Activated CD4-positive, CD25-positive, alpha-beta regulatory T cell (primary cell): Measurements from ENCODE around the gene APAF1.
"Not testable (repeated sequence)": the region's sequence is repeated elsewhere in the genome, so short reads cannot be mapped to it uniquely, and the experiment has no call there.

Source experiments
- DNase-seq, 4 experiments: peaks; one replicate each; lab custom pipeline; 2025; lab: John Stamatoyannopoulos, UW

APAF1 gene, protein sequence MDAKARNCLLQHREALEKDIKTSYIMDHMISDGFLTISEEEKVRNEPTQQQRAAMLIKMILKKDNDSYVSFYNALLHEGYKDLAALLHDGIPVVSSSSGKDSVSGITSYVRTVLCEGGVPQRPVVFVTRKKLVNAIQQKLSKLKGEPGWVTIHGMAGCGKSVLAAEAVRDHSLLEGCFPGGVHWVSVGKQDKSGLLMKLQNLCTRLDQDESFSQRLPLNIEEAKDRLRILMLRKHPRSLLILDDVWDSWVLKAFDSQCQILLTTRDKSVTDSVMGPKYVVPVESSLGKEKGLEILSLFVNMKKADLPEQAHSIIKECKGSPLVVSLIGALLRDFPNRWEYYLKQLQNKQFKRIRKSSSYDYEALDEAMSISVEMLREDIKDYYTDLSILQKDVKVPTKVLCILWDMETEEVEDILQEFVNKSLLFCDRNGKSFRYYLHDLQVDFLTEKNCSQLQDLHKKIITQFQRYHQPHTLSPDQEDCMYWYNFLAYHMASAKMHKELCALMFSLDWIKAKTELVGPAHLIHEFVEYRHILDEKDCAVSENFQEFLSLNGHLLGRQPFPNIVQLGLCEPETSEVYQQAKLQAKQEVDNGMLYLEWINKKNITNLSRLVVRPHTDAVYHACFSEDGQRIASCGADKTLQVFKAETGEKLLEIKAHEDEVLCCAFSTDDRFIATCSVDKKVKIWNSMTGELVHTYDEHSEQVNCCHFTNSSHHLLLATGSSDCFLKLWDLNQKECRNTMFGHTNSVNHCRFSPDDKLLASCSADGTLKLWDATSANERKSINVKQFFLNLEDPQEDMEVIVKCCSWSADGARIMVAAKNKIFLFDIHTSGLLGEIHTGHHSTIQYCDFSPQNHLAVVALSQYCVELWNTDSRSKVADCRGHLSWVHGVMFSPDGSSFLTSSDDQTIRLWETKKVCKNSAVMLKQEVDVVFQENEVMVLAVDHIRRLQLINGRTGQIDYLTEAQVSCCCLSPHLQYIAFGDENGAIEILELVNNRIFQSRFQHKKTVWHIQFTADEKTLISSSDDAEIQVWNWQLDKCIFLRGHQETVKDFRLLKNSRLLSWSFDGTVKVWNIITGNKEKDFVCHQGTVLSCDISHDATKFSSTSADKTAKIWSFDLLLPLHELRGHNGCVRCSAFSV (N-terminal part only)

DNA sequence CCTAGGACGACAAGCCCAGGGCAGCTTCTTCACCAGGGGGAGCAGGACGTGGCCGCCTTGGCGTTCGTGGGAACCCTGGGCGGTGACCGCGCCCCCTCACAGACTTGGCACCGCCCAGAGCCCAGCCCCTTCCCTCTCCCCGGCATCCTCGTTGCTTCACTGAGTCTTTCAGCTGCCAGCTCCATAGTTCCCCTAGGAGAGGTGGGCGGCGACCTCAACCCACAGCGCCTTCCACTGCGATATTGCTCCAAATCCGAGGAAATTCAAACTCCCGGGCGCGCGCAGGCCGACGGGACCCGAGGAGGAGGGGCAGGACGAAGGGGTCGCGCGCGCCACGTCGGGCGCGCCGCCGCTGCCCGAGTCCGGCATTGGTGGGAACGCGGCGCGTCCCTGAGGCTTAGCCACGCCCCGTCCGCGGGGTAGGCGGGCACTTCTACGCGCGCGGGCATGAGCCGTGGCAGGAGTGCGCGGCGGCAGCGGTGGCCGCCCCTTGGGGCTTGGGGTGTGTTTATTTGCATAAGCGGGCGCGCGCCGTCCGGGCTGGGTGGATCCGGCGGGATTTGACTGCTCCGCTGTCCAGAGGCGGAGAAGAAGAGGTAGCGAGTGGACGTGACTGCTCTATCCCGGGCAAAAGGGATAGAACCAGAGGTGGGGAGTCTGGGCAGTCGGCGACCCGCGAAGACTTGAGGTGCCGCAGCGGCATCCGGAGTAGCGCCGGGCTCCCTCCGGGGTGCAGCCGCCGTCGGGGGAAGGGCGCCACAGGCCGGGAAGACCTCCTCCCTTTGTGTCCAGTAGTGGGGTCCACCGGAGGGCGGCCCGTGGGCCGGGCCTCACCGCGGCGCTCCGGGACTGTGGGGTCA lies at the start of gene APAF1, which contains the start of gene IKBIP:
TSS of gene APAF1 (plus strand) at position 579 of the 860 bp plus-strand sequence. CDS start 3,070 bp downstream, outside the sequence.
TSS of gene IKBIP (minus strand) at position 77 of the 860 bp plus-strand sequence. CDS start 87 bp downstream, outside the sequence.
- DNase-seq: peak; percentile 92 to 97 (median 96)

DNA sequence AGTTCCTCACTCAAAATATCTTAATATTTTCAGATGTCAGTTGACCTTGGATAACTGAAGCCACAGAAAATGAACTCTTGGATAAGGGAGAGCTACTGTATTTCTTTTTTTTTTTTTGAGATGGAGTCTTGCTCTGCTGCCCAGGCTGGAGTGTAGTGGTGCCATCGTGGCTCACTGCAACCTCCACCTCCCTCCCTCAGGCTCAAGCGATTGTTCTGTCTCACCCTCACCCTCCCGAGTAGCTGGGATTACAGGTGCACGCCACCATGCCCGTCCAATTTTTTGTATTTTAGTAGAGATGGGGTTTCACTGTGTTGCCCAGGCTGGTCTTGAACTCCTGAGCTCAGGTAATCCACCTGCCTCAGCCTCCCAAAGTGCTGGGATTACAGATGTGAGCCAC lies 47.8 kb upstream of the APAF1 start:
- not testable (repeated sequence) for DNase-seq

DNA sequence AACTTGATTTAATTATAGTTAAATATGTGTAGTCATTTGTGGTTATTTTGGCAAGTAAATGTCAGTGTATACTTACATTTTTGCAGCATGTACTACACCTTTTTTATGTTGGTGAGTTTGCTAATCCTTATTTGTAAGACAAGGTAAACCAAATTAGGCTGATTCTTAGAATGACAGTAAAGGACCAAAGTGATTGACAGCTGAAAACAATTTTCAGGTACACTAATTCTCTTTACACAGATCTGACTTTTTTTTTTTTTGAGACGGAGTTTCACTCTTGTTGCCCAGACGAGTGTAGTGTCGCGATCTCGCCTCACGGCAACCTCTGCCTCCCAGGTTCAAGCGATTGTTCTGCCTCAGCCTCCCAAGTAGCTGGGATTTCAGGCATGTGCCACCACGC lies 43.2 kb upstream of the APAF1 start:
- no peak for DNase-seq

DNA sequence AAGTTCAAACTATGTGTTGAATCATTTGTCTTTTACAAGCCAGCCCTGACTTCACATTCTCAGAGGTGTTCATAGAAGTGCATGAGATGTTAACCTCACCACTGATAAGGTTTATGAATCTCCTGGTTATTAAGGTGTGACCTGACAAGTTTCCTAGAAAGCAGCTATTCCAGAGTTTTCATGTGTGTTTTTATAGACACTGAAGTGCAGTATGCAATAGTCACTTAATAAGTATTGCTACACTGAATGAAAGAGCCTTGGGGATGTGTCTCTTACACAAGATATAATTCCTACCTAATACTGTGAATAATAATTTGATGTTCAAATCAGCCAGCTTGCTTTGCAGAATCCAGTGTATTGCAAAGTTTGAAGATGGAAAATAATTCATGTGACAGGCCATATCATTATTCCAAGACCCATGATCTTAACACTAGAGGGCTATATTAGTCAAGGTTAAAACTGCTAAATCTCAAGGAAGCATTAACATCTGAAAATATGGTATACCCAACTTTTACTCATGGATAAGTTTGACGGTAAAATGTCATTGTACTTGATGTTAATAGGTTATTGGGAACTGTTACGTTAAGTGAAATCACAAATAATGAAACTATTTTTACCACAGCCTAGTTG lies 38.6 kb upstream of the APAF1 start:
- DNase-seq: no peak

DNA sequence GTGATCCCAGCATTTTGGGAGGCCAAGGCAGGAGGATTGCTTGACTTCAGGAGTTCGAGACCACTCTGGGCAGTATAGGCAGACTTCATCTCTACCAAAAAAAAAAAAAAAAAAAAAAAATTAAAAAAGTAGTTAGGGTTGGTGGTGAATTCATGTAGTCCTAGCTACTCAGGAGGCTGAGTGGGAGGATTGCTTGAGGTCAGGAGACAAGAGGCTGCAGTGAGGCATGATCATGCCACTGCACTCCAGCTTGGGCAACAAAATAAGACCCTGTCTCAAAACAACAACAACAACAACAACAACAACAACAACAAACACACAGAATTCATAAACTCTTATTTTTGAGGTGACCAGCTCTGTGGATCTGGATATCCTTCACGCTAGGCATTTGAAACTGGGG lies 34.5 kb upstream of the APAF1 start:
- no peak for DNase-seq

DNA sequence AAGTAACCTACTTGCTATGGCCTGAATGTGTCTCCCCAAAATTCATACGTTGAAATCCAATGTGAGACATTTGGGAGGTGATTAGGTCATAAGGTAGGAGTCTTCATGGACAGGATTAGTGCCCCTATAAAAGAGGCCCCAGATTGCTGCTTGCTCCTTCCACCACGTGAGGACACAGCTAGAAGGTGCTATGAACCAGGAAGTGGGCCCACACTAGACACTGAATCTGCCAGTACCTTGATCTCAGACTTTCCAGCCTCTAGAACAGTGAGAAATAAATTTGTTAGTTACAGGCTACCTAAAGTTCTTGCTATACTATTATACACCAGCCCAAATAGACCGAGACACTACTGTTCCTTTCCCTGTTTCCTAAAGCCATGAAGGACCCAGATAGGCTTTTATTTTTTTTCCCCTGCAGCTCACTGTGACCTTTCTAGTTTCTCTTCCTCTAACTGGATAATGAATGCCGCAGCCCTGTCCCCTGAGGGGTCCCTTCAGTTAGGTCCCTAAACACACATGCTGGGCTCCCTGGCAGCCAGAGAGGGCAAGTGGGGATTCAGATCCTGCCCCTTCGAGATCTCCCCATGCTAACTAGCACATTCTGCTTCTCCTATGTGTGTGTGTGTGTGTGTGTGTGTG lies 32.3 kb upstream of the APAF1 start:
- DNase-seq: no peak

DNA sequence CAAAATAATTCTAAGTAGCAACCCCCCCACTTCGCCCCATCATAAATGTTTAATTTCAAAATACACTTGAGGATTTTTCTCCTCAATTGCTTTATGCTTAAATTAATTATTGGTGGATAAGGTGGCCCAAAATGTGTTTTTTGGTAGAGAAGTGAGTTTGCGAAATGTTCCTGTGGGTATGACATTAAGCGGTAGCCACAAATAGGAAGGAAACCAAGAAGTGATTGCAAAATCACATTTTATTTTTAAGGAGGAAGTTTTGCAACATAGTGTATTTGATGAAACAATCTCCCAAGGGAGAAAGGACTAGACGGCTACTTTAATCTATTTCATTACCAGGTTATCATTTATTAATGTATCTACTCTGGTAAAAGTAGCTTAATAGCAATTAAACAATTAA lies 26.1 kb upstream of the APAF1 start:
- DNase-seq: no peak

DNA sequence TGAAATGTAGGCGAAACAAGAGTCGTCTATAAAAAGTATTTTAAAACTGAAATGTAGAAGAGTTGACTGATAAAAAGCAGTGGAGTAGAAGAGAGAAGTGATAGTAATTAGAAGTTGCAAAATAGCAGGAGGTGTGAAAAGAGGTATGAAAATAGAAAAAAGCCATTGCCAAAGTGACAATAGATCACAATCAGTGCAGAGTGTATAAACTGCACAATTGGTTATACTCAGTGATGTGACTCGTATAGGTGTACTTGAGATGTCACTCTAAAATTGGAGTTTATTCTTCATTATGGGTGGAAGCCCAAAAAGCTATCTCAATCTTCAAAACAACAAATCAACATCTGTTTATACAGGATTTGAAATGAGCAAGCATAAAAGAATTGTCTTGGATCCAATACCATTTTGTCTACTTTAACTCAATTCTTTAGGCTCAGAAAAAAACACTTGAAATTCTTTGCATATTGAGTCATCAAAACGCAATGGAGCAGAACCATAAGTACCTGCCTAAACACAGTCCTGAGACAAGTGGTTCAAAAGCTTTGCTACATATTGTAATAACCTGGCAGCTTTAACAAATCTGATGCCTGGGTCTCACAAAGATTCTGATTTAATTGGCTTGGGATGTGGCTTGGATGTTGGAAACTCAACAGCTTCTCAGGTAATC lies 9.3 kb upstream of the APAF1 start:
- no peak for DNase-seq

DNA sequence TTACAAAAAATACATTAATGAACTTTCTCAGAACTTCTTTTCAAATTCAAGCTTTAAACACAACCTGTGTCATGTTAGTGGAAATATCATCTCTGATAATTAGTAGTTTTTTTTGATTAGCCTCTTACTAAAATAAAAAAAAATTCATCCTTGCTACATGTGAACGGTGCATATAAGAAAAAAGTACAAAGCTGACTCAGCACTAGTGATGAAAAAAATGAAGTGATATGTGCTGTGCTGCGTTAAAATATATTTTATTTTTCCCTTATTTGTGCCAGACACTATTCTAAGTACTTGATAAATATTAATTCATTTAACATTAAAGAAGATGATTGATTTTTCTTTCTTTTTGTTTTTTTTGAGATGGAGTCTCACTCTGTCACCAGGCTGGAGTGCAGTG lies 8.0 kb upstream of the APAF1 start:
- no peak for DNase-seq

DNA sequence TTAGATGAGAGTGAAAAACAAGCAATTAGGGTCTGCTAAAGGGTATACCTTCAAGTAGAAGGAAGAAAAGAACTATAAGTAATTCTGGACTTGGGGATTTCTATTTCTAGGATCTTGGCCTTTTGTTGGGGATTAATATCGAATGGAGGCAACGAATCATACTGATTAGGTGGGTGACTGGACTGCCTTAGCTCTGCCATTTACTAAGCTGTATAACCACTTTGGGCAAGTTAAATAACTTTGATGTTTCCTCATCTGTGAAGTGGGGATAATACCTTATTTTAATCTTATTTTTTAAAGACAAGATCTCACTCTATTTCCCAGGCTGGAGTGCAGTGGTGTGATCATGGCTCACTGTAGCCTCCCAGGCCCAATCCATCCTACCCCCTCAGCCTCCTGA lies 7.1 kb upstream of the APAF1 start:
- DNase-seq: no peak

DNA sequence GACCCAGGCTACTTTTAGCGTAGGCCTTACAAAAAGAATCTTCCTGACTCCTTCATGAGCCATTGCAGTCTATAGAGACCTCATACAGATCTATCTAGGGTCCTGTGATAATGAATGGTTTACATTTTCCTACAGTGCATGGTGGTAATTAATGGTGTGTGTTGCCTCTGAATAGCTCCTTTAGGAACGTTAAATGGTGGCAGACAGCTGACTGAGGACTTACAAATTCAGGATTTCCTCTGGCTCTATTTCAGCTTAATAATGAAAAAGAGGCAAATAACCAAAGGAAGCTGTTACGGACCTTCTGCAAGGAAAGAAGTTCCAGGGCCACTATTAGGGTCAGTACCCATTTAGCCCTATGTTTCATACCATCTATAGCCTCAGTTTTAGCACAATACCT lies 5.6 kb upstream of the APAF1 start:
- no peak for DNase-seq

DNA sequence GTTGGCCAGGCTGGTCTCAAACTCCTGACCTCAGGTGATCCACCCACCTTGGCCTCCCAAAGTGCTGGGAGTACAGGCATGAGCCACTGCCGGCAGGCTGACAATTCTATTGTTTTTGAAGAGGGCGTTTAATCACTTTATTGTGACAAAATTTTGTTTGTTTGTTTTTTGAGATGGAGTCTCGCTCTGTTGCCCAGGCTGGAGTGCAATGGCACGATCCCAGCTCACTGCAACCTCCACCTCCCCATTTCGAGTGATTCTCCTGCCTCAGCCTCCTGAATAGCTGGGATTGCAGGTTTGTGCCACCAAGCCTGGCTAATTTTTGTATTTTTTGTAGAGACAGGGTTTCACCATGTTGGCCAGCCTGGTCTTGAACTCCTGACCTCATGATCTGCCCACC lies 2.3 kb upstream of the APAF1 start:
- DNase-seq: not testable (repeated sequence)

DNA sequence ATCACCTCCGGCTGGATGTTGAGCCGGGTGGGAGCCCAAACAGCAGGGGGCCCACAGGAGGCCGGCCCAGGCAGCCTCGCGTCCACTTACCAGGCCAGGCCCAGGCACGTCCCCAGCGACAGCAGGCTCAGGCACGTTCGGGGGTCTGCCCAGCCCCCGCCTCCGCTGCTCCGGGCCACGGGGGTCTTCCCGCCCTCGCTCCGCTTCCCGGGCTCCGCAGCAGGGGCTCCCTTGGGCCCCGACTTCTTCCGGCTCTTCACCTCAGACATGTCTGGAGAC lies 718 bp upstream of the APAF1 start:
- DNase-seq: no peak

DNA sequence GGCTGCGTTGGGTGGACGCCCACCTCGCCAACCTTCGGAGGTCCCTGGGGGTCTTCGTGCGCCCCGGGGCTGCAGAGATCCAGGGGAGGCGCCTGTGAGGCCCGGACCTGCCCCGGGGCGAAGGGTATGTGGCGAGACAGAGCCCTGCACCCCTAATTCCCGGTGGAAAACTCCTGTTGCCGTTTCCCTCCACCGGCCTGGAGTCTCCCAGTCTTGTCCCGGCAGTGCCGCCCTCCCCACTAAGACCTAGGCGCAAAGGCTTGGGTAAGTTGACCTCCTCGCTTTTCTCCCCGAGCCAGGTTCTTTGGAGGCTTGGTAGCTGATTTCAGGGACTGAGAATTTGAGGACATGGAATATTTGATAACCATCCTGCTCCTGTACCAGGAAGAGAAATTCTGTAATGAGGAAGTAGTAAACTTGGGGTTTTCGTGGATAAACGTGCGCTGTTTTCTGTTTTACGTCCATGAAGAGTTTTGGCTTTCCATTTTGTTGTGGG lies 530 bp downstream of the APAF1 start:
- DNase-seq: no peak

DNA sequence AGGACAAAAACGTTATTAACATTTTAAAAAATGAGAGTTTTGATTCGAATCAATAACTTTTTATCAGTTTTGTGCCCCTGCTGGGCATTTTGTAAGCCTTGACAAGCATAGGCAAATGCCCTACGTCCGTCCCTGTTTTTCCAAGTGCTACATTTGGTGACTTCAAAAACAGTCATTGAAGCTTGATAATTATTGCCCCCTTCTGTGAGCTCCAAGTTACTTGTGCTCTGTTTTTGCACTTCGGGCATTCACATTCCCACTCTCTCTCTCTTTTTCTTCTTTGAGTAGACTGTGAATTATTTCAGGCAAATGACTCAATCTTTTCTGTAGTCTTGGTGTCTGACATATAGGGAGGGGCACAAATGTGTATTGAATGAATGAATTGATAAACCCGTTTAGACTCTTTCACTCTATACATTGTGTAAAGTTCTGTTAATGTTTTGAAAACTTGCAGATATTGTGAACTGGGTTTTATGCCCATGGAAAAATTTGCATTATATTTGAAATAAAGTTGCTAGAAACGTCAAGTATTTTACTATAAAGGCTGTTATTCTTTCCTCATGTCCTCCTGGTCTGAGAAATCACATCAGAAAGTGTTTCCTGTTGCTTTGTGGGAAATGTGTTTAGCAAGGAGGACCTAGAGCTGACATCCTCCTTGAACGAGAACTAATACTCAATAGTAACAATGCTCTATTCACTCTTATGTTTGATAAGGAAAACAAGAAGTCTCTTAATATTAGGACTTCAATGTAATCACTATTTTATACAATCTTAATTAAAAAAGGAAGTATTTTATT lies 1.4 kb downstream of the APAF1 start:
- DNase-seq: no peak

DNA sequence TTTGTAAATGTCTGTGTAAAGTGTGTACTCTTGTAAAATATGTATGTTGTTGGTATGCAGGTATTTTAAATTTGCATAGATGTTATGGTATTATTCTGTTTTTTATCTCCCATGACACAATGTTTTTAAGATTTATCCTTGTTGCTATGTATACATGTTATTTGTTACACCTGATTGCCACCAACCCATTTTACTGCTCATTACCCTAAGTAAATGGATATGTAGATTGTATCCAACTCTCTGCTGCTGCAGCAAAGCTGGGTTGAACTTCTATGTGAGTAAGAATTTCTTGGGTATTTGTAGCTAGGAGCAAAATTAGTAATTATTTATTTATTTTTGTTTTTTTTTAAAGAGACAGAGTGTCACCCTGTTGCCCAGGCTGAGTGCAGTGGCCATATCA lies 6.2 kb downstream of the APAF1 start:
- DNase-seq: no peak

DNA sequence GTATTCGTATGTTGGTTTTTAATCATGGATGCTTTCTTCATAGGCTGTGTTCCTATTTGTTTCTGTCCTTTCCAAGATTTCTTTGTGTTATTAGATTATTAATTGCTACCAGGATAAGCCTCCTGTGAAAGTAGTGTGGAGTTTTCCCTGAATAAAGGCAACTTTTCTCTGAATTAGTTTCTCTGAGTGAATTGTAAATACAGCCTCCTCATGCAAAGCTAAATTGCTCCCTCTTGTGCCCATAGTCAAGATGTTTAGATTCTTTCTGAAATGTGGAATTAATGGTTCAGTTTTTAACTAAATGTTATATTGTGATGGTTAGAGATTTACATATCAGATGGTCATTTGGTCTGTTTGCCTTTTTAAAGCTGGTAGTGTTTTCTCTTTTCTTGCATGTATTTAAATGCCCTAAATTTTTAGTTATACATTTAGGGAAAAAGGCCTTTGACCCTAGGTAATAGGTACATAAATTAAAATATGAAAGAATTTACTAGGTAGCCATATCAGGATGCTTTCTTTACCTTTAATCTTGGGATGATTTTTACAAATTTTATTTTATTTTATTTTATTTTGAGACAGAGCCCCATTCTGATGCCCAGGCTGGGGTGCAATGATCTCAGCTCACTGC lies 8.9 kb downstream of the APAF1 start:
- no peak for DNase-seq

DNA sequence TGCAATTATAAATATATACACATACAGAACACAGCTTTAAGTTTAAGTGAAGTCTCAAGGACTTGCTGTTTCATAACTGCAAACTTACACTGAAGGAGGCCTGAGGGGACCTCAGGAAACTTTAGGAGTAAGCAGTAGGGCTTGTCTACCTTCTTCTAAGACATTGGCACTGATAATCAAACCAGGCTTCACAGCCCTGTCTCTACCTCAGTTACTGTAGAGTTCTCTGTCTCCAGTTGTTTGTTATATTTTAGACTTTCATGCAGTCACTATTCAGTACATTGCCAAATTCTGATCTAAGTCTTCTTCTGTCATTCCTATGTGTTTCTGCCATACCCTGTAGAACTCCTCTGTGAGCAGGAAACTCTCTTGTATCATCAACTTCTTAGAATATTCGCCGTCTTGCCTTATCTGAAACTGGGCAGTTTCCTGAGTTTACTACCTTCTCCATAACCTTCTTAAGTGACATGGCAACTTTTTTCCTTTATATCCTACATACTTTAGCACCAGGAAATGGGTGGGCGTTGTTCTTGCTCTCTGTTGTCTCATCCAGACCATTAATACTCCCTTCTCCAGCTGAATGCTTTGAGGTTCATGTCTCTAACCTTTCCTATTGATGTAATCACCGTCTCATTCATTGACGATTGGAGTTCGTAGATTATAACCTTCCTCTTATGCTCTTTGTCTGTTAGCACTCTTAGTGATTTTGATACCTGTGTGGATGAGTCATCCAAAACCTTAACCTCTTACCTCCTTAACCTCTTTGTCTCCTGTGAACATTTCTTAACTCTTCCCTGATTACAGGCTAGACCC lies 11.4 kb downstream of the APAF1 start:
- no peak for DNase-seq
